GM12878 (cell line): Measurements from ENCODE around the gene GAB1. TPM values are rescaled to one million over a fixed set of nuclear protein-coding genes. Genes with fewer than 3 reads are reported as not detected.

Source experiments
- ATF7 ChIP-seq: fragments of 450-650 bp; IDR thresholded peaks from 2 replicates; pipeline ENCODE4 v1.6.1; 2016; ENCODE audit warnings: low read depth, mild to moderate bottlenecking
- BACH1 ChIP-seq: fragments of 450-650 bp; IDR thresholded peaks from 2 replicates; pipeline ENCODE4 v1.6.1; 2017; ENCODE audit warnings: mild to moderate bottlenecking, borderline replicate concordance
- BCL11A ChIP-seq: IDR thresholded peaks from 2 replicates; pipeline ENCODE4 v1.6.1; 2011; ENCODE audit warnings: low read depth, low read length
- FOXM1 ChIP-seq: IDR thresholded peaks from 2 replicates; pipeline ENCODE4 v1.6.1; 2012; ENCODE audit warnings: low read depth, mild to moderate bottlenecking, inconsistent platforms, low read length, moderate library complexity
- HDAC2 ChIP-seq: fragments of 200-600 bp; sonication (generic); IDR thresholded peaks from 2 replicates; pipeline ENCODE4 v1.6.1; 2017
- IKZF1 ChIP-seq: fragments of 450-650 bp; conservative IDR thresholded peaks from 2 replicates; pipeline ENCODE4 v1.6.1; 2017; ENCODE audit warnings: antibody characterized with exemption, mild to moderate bottlenecking
- MTA2 ChIP-seq: fragments of 450-650 bp; IDR thresholded peaks from 2 replicates; pipeline ENCODE4 v1.6.1; 2016; ENCODE audit warnings: low read depth, mild to moderate bottlenecking, moderate library complexity
- NFIC ChIP-seq: IDR thresholded peaks from 2 replicates; pipeline ENCODE4 v1.6.1; 2012; ENCODE audit warnings: low read depth, mild to moderate bottlenecking, inconsistent platforms, low read length, moderate library complexity
- NFYB ChIP-seq: IDR thresholded peaks from 2 replicates; pipeline ENCODE4 v1.6.1; 2011; ENCODE audit warnings: low read depth, mild to moderate bottlenecking, low read length, improper control_type of control experiment, moderate library complexity; ENCODE audit not compliant: insufficient read depth
- NR2F1 ChIP-seq: fragments of 450-650 bp; conservative IDR thresholded peaks from 2 replicates; pipeline ENCODE4 v1.6.1; 2017; ENCODE audit warnings: mild to moderate bottlenecking
- RB1 ChIP-seq: fragments of 450-650 bp; formaldehyde crosslinking; IDR thresholded peaks from 2 replicates; pipeline ENCODE4 v1.6.1; 2017; ENCODE audit warnings: mild to moderate bottlenecking, borderline replicate concordance
- SPI1 ChIP-seq: IDR thresholded peaks from 2 replicates; pipeline ENCODE4 v1.6.1; 2011; ENCODE audit warnings: low read depth, mild to moderate bottlenecking, low read length, moderate library complexity, borderline replicate concordance; ENCODE audit not compliant: insufficient read depth
- SREBF2 ChIP-seq: IDR thresholded peaks from 2 replicates; pipeline ENCODE4 v1.6.1; 2012; ENCODE audit warnings: mild to moderate bottlenecking, low read length
- STAT3 ChIP-seq: IDR thresholded peaks from 2 replicates; pipeline ENCODE4 v1.6.1; 2011; ENCODE audit warnings: low read depth, low read length, improper control_type of control experiment
- TCF12 ChIP-seq: IDR thresholded peaks from 2 replicates; pipeline ENCODE4 v1.6.1; 2011; ENCODE audit warnings: low read depth, mild to moderate bottlenecking, low read length
- YY1 ChIP-seq: IDR thresholded peaks from 2 replicates; pipeline ENCODE4 v1.6.1; 2011; ENCODE audit warnings: low read depth, mild to moderate bottlenecking, low read length
- ZSCAN29 ChIP-seq: fragments of 450-650 bp; IDR thresholded peaks from 2 replicates; pipeline ENCODE4 v1.6.1; 2017; ENCODE audit warnings: mild to moderate bottlenecking, moderate library complexity
- polyA plus RNA-seq, 11 experiments: library from polyadenylated mRNA; depleted of rRNA in 4 of 11; unstranded in 6 of 11; stranded (reverse) in 5 of 11; fragments of >200 nt; fragmentation: Nextera tagmentation in 4 of 11; fragmentation: Illumina TruSeq in 1 of 11; extraction: Ambion mirVana in 4 of 11; extraction: Trizol in 1 of 11; gene quantifications; 1 replicate in 1 of 11; 2 replicates in 10 of 11; pipeline versions ENCODE4 v1.2.1 to v1.2.3, GENCODE V29; 2011 to 2016; ENCODE audit warnings: inconsistent platforms in 2 of 11, missing spikeins in 2 of 11, low read depth in 1 of 11
- total RNA-seq, 4 experiments: library from RNA; depleted of rRNA in 3 of 4; stranded (reverse); fragments of >200 nt in 3 of 4; fragmentation: Illumina TruSeq in 1 of 4; extraction: Trizol in 1 of 4; gene quantifications; 2 replicates each; pipeline versions ENCODE4 v1.2.1 to v1.2.3, GENCODE V29; 2013 to 2021
- TF ChIP-seq, protein P1 (sequence below): IDR thresholded peaks from 2 replicates; pipeline ENCODE4 v1.6.1; 2012; ENCODE audit warnings: low read depth, low read length, improper control_type of control experiment
- TF ChIP-seq, protein P2 (sequence below), 3 experiments: IDR thresholded peaks in 2 of 3; conservative IDR thresholded peaks in 1 of 3; 2 replicates each; pipeline ENCODE4 v1.5.1; 2011; ENCODE audit warnings: low read depth in 3 of 3, low read length in 3 of 3, mild to moderate bottlenecking in 3 of 3, control low read depth in 2 of 3, moderate library complexity in 2 of 3, inconsistent platforms in 1 of 3, mixed read lengths in 1 of 3; ENCODE audit not compliant: control insufficient read depth in 2 of 3, insufficient read depth in 1 of 3; ENCODE audit errors: extremely low read depth in 1 of 3
- TF ChIP-seq, protein P3 (sequence below): fragments of 150-350 bp; IDR thresholded peaks from 2 replicates; pipeline ENCODE4 v1.6.1; 2016; ENCODE audit warnings: low read depth, low read length
- TF ChIP-seq, protein P4 (sequence below): fragments of 450-650 bp; IDR thresholded peaks from 2 replicates; pipeline ENCODE4 v1.6.1; 2016; ENCODE audit warnings: mild to moderate bottlenecking

The GAB1 gene
- total and polyA plus RNA-seq, 10 of the 15 experiments (the other 5 are each of a cell fraction or from before 2014, with no cell fraction given), result 0.37 to 5.3 (median 3.2) TPM

DNA sequence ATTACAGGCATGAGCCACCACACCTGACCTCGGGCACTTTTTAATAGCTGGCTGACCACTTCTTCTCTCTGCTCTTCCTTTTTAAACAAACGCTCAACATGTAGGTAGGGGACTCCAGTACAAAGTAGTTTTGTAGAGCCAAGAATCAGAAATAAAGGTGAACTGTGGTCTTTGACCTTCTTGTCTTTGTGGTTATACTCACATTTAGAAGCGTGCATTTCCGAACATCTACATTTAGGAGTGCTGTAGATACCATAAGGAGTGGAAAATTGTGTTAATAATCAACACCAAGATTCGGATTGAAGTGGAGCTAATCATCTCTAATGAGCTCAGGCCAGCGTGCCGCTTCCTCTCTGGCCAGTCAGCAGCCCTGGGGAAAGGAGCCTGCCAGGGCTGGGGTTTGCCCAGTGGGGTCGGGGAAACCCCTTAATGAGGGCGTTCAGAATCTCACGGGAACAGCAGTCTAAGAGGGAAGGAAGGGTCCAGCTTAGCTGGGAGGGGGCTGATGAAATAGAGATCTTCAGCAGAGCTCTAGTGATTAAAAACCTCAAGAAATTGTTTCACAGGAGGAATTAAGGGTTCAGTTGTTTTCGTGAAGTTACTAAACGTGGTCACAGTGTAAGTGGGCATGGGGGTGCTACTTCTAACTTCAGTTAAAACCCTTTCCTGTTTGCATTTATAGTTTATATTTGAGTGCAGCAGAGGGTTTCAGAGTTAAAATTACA is 81.2 kb downstream of the GAB1 start (continued):
- TF ChIP-seq, protein P1, sequence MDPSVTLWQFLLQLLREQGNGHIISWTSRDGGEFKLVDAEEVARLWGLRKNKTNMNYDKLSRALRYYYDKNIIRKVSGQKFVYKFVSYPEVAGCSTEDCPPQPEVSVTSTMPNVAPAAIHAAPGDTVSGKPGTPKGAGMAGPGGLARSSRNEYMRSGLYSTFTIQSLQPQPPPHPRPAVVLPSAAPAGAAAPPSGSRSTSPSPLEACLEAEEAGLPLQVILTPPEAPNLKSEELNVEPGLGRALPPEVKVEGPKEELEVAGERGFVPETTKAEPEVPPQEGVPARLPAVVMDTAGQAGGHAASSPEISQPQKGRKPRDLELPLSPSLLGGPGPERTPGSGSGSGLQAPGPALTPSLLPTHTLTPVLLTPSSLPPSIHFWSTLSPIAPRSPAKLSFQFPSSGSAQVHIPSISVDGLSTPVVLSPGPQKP, result no peak
- TF ChIP-seq YY1, result 0 out of 2 replicates have a peak, but pooled peaks have one; percentile 18
- TF ChIP-seq SPI1, result peak; percentile 68; the same call in 1 of the 2 replicates
- TF ChIP-seq TCF12, result no peak
- peak; percentile 90 for TF ChIP-seq ATF7
- TF ChIP-seq BACH1, result peak; percentile 53; the same call in 1 of the 2 replicates
- no peak for TF ChIP-seq SREBF2
- TF ChIP-seq IKZF1, result peak; percentile 87
- TF ChIP-seq MTA2, result peak; percentile 98
- TF ChIP-seq FOXM1, result peak; percentile 31; the same call in 1 of the 2 replicates
- peak; percentile 89 for TF ChIP-seq ZSCAN29
- TF ChIP-seq NR2F1, result peak; percentile 91
- TF ChIP-seq, protein P2, sequence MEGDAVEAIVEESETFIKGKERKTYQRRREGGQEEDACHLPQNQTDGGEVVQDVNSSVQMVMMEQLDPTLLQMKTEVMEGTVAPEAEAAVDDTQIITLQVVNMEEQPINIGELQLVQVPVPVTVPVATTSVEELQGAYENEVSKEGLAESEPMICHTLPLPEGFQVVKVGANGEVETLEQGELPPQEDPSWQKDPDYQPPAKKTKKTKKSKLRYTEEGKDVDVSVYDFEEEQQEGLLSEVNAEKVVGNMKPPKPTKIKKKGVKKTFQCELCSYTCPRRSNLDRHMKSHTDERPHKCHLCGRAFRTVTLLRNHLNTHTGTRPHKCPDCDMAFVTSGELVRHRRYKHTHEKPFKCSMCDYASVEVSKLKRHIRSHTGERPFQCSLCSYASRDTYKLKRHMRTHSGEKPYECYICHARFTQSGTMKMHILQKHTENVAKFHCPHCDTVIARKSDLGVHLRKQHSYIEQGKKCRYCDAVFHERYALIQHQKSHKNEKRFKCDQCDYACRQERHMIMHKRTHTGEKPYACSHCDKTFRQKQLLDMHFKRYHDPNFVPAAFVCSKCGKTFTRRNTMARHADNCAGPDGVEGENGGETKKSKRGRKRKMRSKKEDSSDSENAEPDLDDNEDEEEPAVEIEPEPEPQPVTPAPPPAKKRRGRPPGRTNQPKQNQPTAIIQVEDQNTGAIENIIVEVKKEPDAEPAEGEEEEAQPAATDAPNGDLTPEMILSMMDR (IDR thresholded peaks at IDR 0.05 in 2 of 3, conservative IDR thresholded peaks at IDR 0.05 in 1 of 3; ENCODE audit: control insufficient read depth in 2 of 3, extremely low read depth in 1 of 3, insufficient read depth in 1 of 3, low read depth in 3 of 3, low read length in 3 of 3), result no peak
- TF ChIP-seq HDAC2, result no peak
- TF ChIP-seq RB1, result peak; percentile 15; the same call in 1 of the 2 replicates
- peak; percentile 78; the same call in 1 of the 2 replicates for TF ChIP-seq BCL11A
- TF ChIP-seq, protein P3, sequence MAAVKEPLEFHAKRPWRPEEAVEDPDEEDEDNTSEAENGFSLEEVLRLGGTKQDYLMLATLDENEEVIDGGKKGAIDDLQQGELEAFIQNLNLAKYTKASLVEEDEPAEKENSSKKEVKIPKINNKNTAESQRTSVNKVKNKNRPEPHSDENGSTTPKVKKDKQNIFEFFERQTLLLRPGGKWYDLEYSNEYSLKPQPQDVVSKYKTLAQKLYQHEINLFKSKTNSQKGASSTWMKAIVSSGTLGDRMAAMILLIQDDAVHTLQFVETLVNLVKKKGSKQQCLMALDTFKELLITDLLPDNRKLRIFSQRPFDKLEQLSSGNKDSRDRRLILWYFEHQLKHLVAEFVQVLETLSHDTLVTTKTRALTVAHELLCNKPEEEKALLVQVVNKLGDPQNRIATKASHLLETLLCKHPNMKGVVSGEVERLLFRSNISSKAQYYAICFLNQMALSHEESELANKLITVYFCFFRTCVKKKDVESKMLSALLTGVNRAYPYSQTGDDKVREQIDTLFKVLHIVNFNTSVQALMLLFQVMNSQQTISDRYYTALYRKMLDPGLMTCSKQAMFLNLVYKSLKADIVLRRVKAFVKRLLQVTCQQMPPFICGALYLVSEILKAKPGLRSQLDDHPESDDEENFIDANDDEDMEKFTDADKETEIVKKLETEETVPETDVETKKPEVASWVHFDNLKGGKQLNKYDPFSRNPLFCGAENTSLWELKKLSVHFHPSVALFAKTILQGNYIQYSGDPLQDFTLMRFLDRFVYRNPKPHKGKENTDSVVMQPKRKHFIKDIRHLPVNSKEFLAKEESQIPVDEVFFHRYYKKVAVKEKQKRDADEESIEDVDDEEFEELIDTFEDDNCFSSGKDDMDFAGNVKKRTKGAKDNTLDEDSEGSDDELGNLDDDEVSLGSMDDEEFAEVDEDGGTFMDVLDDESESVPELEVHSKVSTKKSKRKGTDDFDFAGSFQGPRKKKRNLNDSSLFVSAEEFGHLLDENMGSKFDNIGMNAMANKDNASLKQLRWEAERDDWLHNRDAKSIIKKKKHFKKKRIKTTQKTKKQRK, result no peak
- 0 out of 2 replicates have a peak, but pooled peaks have one; percentile 22 for TF ChIP-seq NFYB
- TF ChIP-seq, protein P4, sequence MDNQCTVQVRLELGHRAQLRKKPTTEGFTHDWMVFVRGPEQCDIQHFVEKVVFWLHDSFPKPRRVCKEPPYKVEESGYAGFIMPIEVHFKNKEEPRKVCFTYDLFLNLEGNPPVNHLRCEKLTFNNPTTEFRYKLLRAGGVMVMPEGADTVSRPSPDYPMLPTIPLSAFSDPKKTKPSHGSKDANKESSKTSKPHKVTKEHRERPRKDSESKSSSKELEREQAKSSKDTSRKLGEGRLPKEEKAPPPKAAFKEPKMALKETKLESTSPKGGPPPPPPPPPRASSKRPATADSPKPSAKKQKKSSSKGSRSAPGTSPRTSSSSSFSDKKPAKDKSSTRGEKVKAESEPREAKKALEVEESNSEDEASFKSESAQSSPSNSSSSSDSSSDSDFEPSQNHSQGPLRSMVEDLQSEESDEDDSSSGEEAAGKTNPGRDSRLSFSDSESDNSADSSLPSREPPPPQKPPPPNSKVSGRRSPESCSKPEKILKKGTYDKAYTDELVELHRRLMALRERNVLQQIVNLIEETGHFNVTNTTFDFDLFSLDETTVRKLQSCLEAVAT, result peak; percentile 29; the same call in 1 of the 2 replicates
- TF ChIP-seq STAT3, result peak; percentile 70; the same call in 1 of the 2 replicates
- TF ChIP-seq NFIC, result peak; percentile 35; the same call in 1 of the 2 replicates
